Activated CD8-positive, alpha-beta T cell treated with anti-CD3 and anti-CD28 coated beads for 36 hours (primary cell): ENCODE data around the gene GET3. TPM values are rescaled to one million over a fixed set of nuclear protein-coding genes. Genes with fewer than 3 reads are reported as not detected.
"Not testable (repeated sequence)": the region's sequence is repeated elsewhere in the genome, so short reads cannot be mapped to it uniquely, and the experiment has no call there.

Experiments used
- ATAC-seq: fragments of 200-7000 bp; cut with Tn5 transposase; one replicate; pipeline ENCODE4 v1.10.0; 2021; ENCODE audit warnings: mild to moderate bottlenecking, moderate library complexity
- CTCF ChIA-PET: fragments of 350-600 bp; sonication (Branson Sonifier 250); formaldehyde crosslinking; loops from one replicate; lab custom pipeline; 2021; ENCODE audit warnings: antibody characterized with exemption; lab: Charles Lee
- POLR2A ChIA-PET: fragments of 350-600 bp; sonication (Branson Sonifier 250); formaldehyde crosslinking; loops from one replicate; lab custom pipeline; 2021; ENCODE audit warnings: antibody characterized with exemption; lab: Charles Lee
- DNase-seq: peaks from one replicate; pipeline ENCODE4 v3.0.0-alpha.2; 2020
- H3K27ac Mint-ChIP-seq: one replicate; pipeline ENCODE4 v1.8.0; 2021; ENCODE audit warnings: mild to moderate bottlenecking, mixed read lengths
- H3K27me3 Mint-ChIP-seq: one replicate; pipeline ENCODE4 v1.8.0; 2021; ENCODE audit warnings: mixed read lengths
- H3K36me3 Mint-ChIP-seq: one replicate; pipeline ENCODE4 v1.8.0; 2021; ENCODE audit warnings: low read depth, mixed read lengths
- H3K4me1 Mint-ChIP-seq: one replicate; pipeline ENCODE4 v1.8.0; 2021; ENCODE audit warnings: low read depth, mixed read lengths
- H3K4me3 Mint-ChIP-seq: one replicate; pipeline ENCODE4 v1.8.0; 2021; ENCODE audit warnings: mild to moderate bottlenecking, moderate library complexity, mixed read lengths
- H3K9me3 Mint-ChIP-seq: one replicate; pipeline ENCODE4 v1.8.0; 2021; ENCODE audit warnings: mixed read lengths
- intact Hi-C: fragments of 100-400 bp; cut with micrococcal nuclease; formaldehyde crosslinking; loops from one replicate; pipeline ENCODE4 v1.10.0; 2022
- microRNA-seq: library from miRNA; unstranded; fragments of <30 nt; microRNA quantifications from one replicate; pipeline ENCODE4 v1.2.0, GENCODE V29; 2022; ENCODE audit warnings: borderline microRNAs expressed, borderline replicate concordance
- total RNA-seq, 2 experiments: library from RNA; stranded (reverse); gene quantifications; one replicate each; pipeline ENCODE4 v1.2.3, GENCODE V29; 2021
- TF ChIP-seq, protein P1 (sequence below): fragments of 200-600 bp; IDR thresholded peaks from one replicate; pipeline ENCODE4 v1.8.0; 2022; ENCODE audit warnings: antibody characterized with exemption, mild to moderate bottlenecking

Gene GET3
- total RNA-seq, 2 experiments from 2014 or later = 50.7 to 52.2 TPM

DNA sequence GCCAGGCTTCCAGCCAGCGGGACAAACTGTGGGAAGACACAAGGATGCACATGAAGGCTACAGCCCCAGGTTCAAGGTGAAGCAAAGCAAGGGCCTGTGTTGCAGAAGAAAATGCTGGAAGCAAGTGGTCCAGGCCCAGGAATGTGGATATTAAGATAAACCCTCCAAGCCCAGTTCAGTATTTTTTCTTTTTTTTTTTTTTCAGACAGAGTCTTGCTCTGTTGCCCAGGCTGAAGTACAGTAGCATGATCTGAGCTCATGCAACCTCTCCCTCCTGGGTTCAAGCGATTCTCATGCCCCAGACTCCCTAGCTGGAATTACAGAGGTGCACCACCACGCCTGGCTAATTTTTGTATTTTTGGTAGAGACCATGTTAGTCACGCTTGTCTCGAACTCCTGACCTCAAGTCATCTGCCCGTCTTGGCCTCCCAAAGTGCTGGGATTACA, 59.9 kb downstream of the GET3 start:
- ATAC-seq = no peak
- H3K4me1 Mint-ChIP-seq = peaks cover 35% of the 10 kb centered on the region
- no peaks in the 10 kb centered on the region for H3K27me3 Mint-ChIP-seq
- no peak for DNase-seq
- H3K27ac Mint-ChIP-seq = no peak overlapping the region
- intact Hi-C loops = loop anchor here (2.0 kb wide), 1 partner anchor 36 kb away; no protein-coding TSS in a partner anchor
- TF ChIP-seq, protein P1, sequence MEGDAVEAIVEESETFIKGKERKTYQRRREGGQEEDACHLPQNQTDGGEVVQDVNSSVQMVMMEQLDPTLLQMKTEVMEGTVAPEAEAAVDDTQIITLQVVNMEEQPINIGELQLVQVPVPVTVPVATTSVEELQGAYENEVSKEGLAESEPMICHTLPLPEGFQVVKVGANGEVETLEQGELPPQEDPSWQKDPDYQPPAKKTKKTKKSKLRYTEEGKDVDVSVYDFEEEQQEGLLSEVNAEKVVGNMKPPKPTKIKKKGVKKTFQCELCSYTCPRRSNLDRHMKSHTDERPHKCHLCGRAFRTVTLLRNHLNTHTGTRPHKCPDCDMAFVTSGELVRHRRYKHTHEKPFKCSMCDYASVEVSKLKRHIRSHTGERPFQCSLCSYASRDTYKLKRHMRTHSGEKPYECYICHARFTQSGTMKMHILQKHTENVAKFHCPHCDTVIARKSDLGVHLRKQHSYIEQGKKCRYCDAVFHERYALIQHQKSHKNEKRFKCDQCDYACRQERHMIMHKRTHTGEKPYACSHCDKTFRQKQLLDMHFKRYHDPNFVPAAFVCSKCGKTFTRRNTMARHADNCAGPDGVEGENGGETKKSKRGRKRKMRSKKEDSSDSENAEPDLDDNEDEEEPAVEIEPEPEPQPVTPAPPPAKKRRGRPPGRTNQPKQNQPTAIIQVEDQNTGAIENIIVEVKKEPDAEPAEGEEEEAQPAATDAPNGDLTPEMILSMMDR = no peak
- H3K9me3 Mint-ChIP-seq = no peaks in the 10 kb centered on the region
- ChIA-PET POLR2A (interaction anchor here (0.7 to 3.6 kb wide), 6 partner anchors 14 to 40 kb away, joined by 3 to 26 read pairs (median 9); partner anchors contain the start of gene HOOK2), CTCF (interaction anchor here (1.1 to 14.2 kb wide), 15 partner anchors 9 to 125 kb away, joined by 3 to 480 read pairs (median 8); partner anchors contain the start of genes GET3, RNASEH2A and TRIR)
- H3K36me3 Mint-ChIP-seq = peaks cover 32% of the 10 kb centered on the region
- H3K4me3 Mint-ChIP-seq = no peak overlapping the region

DNA sequence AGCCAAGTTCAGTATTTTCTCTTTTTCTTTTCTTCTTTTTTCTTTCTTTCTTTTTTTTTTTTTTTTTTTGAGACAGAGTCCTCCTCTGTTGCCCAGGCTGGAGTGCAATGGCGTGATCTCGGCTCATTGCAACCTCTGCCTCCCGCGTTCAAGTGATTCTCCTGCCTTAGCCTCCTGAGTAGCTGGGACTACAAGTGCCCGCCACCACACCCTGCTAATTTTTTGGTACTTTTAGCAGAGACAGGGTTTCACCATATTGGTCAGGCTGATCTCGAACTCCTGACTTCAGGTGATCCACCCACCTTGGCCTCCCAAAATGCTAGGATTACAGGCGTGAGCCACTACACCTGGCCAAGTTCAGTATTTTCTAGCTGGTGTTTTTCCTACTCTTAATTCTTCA, 60.3 kb downstream of the GET3 start:
- not testable (repeated sequence) for H3K27ac Mint-ChIP-seq, ATAC-seq, H3K27me3 Mint-ChIP-seq, H3K9me3 Mint-ChIP-seq, H3K4me3 Mint-ChIP-seq, DNase-seq
- Mint-ChIP-seq H3K36me3 (peaks cover 29% of the 10 kb centered on the region), H3K4me1 (peaks cover 40% of the 10 kb centered on the region)
- CTCF ChIA-PET = interaction anchor here (1.1 to 14.2 kb wide), 7 partner anchors 8 to 101 kb away, joined by 3 to 480 read pairs (median 49); partner anchors contain the start of gene RNASEH2A
- POLR2A ChIA-PET = interaction anchor here (0.8 to 3.6 kb wide), 4 partner anchors 13 to 35 kb away, joined by 3 to 26 read pairs (median 9); partner anchors contain the start of gene HOOK2
- intact Hi-C loops = loop anchor here (2.0 kb wide), 1 partner anchor 37 kb away; no protein-coding TSS in a partner anchor

Small RNA genes lying within 50 kb of the gene (microRNA-seq; reads per million reads assigned to microRNA genes)
- not detected for gene MIR5684

Other genes with a start within 250 kb of the GET3 start
- gene ZNF564, start 186.0 kb upstream of the GET3 start, total RNA-seq = 1 to 10 TPM; 6.2 to 7.4 TPM
- 1 to 10 TPM; 6.8 to 9.3 TPM for gene ZNF490, start 126.7 kb upstream of the GET3 start, total RNA-seq
- 10 to 100 TPM; 15.1 to 16.7 TPM for gene ZNF791, start 126.6 kb upstream of the GET3 start, total RNA-seq
- gene MAN2B1, start 70.8 kb upstream of the GET3 start, total RNA-seq = 100 to 1,000 TPM; 127 to 135 TPM
- 10 to 100 TPM; 17.5 to 23.2 TPM for gene WDR83, start 70.7 kb upstream of the GET3 start, total RNA-seq
- gene DHPS, start 55.6 kb upstream of the GET3 start, total RNA-seq = 100 to 1,000 TPM; 113 TPM
- gene GNG14, start 49.5 kb upstream of the GET3 start, total RNA-seq = not detected
- gene FBXW9, start 40.9 kb upstream of the GET3 start, total RNA-seq = 10 to 100 TPM in 1 of 2 experiments, 1 to 10 TPM in 1; 9.9 to 10.8 TPM
- 10 to 100 TPM; 90.7 to 94.5 TPM for gene TNPO2, start 13.6 kb upstream of the GET3 start, total RNA-seq
- 100 to 1,000 TPM; 154 to 169 TPM for gene TRIR, start 2.8 kb upstream of the GET3 start, total RNA-seq
- gene BEST2, start 14.3 kb downstream of the GET3 start, total RNA-seq = not detected
- gene HOOK2, start 38.1 kb downstream of the GET3 start, total RNA-seq = 10 to 100 TPM; 17.3 to 18.4 TPM
- 100 to 1,000 TPM; 292 to 299 TPM for gene JUNB, start 54.0 kb downstream of the GET3 start, total RNA-seq
- gene PRDX2, start 64.3 kb downstream of the GET3 start, total RNA-seq = 100 to 1,000 TPM; 251 to 262 TPM
- 10 to 100 TPM; 31.1 to 36.2 TPM for gene THSD8, start 64.6 kb downstream of the GET3 start, total RNA-seq
- 10 to 100 TPM; 40.3 to 44.1 TPM for gene RNASEH2A, start 69.1 kb downstream of the GET3 start, total RNA-seq
- gene RTBDN, start 97.1 kb downstream of the GET3 start, total RNA-seq = not detected
- 1 to 10 TPM; 2.4 to 3.0 TPM for gene MAST1, start 101.0 kb downstream of the GET3 start, total RNA-seq
- 10 to 100 TPM; 22.3 to 26.1 TPM for gene DNASE2, start 144.0 kb downstream of the GET3 start, total RNA-seq
- under 1 TPM; 0.32 to 0.38 TPM for gene KLF1, start 149.7 kb downstream of the GET3 start, total RNA-seq
- 10 to 100 TPM; 37.5 to 43.8 TPM for gene GCDH, start 153.7 kb downstream of the GET3 start, total RNA-seq
- 1 to 10 TPM; 3.0 to 4.4 TPM for gene SYCE2, start 181.8 kb downstream of the GET3 start, total RNA-seq
- 100 to 1,000 TPM; 128 to 138 TPM for gene FARSA, start 196.2 kb downstream of the GET3 start, total RNA-seq
- gene CALR, start 201.1 kb downstream of the GET3 start, total RNA-seq = 100 to 1,000 TPM; 535 to 563 TPM
- gene RAD23A, start 208.4 kb downstream of the GET3 start, total RNA-seq = 100 to 1,000 TPM; 189 to 190 TPM
- 10 to 100 TPM; 32.6 to 36.0 TPM for gene GADD45GIP1, start 219.7 kb downstream of the GET3 start, total RNA-seq
- not detected for gene DAND5, start 232.1 kb downstream of the GET3 start, total RNA-seq